Progenitor cell of endocrine pancreas (in vitro differentiated cells): ENCODE data around the gene NME3. TPM values are rescaled to one million over a fixed set of nuclear protein-coding genes. Genes with fewer than 3 reads are reported as not detected.

Experiments
- DNase-seq: peaks from one replicate; pipeline ENCODE4 v3.0.0; 2021; ENCODE audit warnings: low spot score; ENCODE audit not compliant: unreplicated experiment
- H3K27ac Mint-ChIP-seq: 2 replicates; pipeline ENCODE4 v1.8.0; 2021; ENCODE audit warnings: mild to moderate bottlenecking, moderate library complexity, mixed read lengths
- H3K27me3 Mint-ChIP-seq: 2 replicates; pipeline ENCODE4 v1.8.0; 2021; ENCODE audit warnings: mixed read lengths
- H3K36me3 Mint-ChIP-seq: 2 replicates; pipeline ENCODE4 v1.8.0; 2022; ENCODE audit warnings: mixed read lengths; ENCODE audit not compliant: insufficient read depth
- H3K4me1 Mint-ChIP-seq: 2 replicates; pipeline ENCODE4 v1.8.0; 2021; ENCODE audit warnings: low read depth, mixed read lengths
- H3K4me3 Mint-ChIP-seq: 2 replicates; pipeline ENCODE4 v1.8.0; 2021; ENCODE audit warnings: low read depth, mild to moderate bottlenecking, moderate library complexity, mixed read lengths
- H3K9me3 Mint-ChIP-seq: 2 replicates; pipeline ENCODE4 v1.8.0; 2021; ENCODE audit warnings: low read depth, mixed read lengths
- total RNA-seq: library from RNA; stranded (reverse); gene quantifications from 2 replicates; pipeline ENCODE4 v1.2.1, GENCODE V29; 2021
- TF ChIP-seq, protein P1 (sequence below): fragments of 200-600 bp; sonication (generic); IDR thresholded peaks from one replicate; pipeline ENCODE4 v1.5.0; 2021; ENCODE audit warnings: antibody characterized with exemption, mild to moderate bottlenecking; ENCODE audit not compliant: unreplicated experiment

Gene NME3
- total RNA-seq, 1 donor from 2014 or later = 34.4 TPM

DNA sequence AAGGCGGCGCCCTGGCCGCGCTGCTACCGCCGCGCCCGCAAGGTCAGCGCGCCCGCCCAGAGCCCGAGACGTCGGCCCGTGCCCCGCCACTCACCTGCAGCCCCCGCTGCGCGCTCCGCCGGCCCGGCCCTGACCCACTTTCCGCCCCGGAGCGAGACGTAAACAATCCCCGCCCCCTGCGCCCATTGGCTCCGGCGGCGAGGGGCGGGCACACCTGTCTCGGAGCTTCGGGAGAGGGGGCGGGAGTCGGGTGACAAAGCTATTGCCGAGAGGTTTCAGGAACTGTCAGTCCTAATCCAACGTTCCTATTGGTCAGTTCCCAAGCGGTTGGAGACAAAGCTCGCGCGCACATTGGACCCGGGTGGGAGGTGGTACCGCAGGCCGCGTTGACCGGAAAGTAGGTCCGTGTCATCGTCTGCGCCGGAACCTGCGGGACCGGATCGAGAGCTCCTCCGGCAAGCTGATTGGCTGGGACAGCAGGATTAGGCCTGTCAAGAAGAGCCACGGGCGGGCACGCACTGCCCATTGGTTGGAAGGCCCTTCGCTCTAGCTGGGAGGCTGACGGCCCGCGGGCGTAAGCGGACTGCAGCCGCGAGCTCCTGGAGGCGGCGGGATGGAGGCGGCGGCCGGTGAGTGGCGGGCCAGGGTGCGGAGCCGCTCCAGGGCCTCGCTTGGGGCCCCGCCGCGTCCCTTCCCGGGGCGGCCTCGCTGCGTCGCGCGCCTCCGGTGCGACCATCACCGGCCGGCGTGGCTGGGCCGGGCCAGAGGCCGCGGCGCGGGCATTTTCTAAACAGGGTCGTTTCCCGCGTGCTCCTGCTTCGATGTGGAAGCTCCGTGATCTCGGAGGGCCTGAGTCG is 11.3 kb upstream of the NME3 start, which contains the start of the genes NUBP2 and SPSB3:
TSS of gene NUBP2 (plus strand) at position 553 of the 857 bp plus-strand sequence. CDS start at position 614, 61 bp downstream.
TSS of gene SPSB3 (minus strand) at position 164 of the 857 bp plus-strand sequence. CDS start 1,088 bp downstream, outside the sequence.
- TF ChIP-seq, protein P1, sequence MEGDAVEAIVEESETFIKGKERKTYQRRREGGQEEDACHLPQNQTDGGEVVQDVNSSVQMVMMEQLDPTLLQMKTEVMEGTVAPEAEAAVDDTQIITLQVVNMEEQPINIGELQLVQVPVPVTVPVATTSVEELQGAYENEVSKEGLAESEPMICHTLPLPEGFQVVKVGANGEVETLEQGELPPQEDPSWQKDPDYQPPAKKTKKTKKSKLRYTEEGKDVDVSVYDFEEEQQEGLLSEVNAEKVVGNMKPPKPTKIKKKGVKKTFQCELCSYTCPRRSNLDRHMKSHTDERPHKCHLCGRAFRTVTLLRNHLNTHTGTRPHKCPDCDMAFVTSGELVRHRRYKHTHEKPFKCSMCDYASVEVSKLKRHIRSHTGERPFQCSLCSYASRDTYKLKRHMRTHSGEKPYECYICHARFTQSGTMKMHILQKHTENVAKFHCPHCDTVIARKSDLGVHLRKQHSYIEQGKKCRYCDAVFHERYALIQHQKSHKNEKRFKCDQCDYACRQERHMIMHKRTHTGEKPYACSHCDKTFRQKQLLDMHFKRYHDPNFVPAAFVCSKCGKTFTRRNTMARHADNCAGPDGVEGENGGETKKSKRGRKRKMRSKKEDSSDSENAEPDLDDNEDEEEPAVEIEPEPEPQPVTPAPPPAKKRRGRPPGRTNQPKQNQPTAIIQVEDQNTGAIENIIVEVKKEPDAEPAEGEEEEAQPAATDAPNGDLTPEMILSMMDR = no peak
- peak within 1 kb of the TSS; percentile 90 for H3K4me3 Mint-ChIP-seq
- H3K4me1 Mint-ChIP-seq = peaks cover 14% of the 10 kb centered on the region
- no peaks in the 10 kb centered on the region for H3K27me3 Mint-ChIP-seq
- H3K27ac Mint-ChIP-seq = peak within 1 kb of the TSS; percentile 98
- no peaks in the 10 kb centered on the region for H3K9me3 Mint-ChIP-seq
- no peaks in the 10 kb centered on the region for H3K36me3 Mint-ChIP-seq
- peak; percentile 99 for DNase-seq

DNA sequence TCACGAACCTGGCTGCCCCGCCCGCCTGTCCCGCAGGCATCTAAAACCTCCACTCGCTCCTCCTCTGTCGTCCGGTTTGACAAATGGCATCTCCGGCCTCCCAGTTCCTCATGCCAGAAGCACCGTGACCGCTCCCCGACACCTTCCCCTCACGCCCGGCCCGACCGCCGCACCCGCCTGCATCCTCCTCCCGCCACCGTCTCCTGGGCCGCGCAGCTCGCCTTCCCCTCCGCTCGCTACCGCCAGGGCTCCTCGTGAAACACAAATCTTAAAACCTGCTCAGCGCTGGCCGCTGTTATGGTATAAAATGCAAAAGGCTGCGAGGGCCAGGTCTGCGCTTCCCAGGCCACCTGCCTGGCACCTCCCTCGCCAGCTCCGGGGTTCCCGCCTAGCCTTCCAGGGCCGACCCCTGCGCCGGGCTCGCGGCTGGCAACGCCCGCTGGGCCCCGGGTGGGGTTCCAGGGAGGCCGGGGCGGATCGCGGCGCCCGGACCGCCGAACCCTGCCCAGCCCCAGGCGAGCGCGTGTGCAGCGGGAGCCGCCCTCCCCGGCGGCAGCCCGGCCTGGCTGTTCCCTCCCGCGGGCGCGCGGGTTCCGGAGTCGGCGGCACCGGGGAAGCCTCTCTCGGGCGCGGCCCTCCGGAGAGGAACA is 10.5 kb upstream of the NME3 start:
- Mint-ChIP-seq H3K4me1 (peaks cover 14% of the 10 kb centered on the region), H3K36me3 (no peaks in the 10 kb centered on the region), H3K27ac (peak overlapping the region; percentile 94), H3K4me3 (peak overlapping the region; percentile 85), H3K27me3 (no peaks in the 10 kb centered on the region), H3K9me3 (no peaks in the 10 kb centered on the region)
- TF ChIP-seq, protein P1 = peak; percentile 35
- no peak for DNase-seq

DNA sequence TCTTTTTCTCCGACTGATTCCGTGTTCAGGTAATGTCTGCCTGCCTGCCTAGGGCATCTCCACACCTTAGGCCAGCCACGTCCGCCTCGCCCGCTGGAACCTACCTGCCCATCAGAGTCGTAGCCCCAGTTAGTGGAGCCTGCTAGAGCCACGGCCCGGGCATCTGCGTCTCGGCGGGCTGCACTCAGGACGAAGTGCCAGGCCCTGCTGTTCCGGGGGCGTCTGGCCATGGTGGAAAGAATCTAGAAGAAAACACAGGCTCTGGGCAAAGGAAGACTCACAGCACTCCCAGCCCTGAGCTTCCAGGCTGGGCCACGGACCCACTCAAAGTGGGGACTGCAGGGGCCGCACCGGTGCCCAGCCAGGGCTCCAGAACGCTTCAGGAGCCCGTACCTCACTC is 9.9 kb upstream of the NME3 start:
- H3K36me3 Mint-ChIP-seq = peaks cover 1% of the 10 kb centered on the region
- DNase-seq = no peak
- no peaks in the 10 kb centered on the region for H3K9me3 Mint-ChIP-seq
- TF ChIP-seq, protein P1 = no peak
- H3K4me3 Mint-ChIP-seq = peak overlapping the region; percentile 85
- peaks cover 14% of the 10 kb centered on the region for H3K4me1 Mint-ChIP-seq
- H3K27me3 Mint-ChIP-seq = no peaks in the 10 kb centered on the region
- H3K27ac Mint-ChIP-seq = peak overlapping the region; percentile 94

DNA sequence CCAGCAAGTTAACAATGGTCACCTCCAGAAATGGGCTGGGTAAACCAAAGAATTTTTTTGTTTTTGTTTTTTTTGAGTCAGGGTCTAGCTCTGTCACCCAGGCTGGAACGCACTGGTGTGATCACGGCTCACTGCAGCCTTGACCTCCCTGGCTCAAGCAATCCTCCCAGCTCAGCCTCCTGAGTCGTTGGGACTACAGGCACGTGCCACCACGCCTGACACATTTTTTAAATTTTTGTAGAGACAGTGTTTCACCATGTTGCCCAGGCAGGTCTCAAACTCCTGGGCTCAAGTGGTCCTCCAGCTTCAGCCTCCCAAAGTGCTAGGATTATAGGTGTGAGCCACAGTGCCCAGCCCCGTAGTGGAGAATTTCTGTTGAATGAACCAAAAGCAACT is 9.3 kb upstream of the NME3 start:
- no peak overlapping the region for H3K27ac Mint-ChIP-seq
- H3K27me3 Mint-ChIP-seq = no peaks in the 10 kb centered on the region
- DNase-seq = no peak
- no peaks in the 10 kb centered on the region for H3K9me3 Mint-ChIP-seq
- H3K36me3 Mint-ChIP-seq = peaks cover 1% of the 10 kb centered on the region
- peak overlapping the region; percentile 85 for H3K4me3 Mint-ChIP-seq
- peaks cover 14% of the 10 kb centered on the region for H3K4me1 Mint-ChIP-seq
- TF ChIP-seq, protein P1 = no peak
